NCI-H1105 treated with DMSO at 0.1 percent for 48 hours (cell line): Measurements from ENCODE around the gene TF.

ENCODE experiments used
- DNase-seq: peaks from one replicate; lab custom pipeline; 2025; lab: John Stamatoyannopoulos, UW

TF gene

GRCh38 chr3:133836497-133837158, 90.4 kb downstream of the TF start:
- no peak for DNase-seq

GRCh38 chr3:133837487-133838295, 91.5 kb downstream of the TF start:
- DNase-seq: no peak

GRCh38 chr3:133838296-133838789, 92.2 kb downstream of the TF start:
- no peak for DNase-seq

DNA sequence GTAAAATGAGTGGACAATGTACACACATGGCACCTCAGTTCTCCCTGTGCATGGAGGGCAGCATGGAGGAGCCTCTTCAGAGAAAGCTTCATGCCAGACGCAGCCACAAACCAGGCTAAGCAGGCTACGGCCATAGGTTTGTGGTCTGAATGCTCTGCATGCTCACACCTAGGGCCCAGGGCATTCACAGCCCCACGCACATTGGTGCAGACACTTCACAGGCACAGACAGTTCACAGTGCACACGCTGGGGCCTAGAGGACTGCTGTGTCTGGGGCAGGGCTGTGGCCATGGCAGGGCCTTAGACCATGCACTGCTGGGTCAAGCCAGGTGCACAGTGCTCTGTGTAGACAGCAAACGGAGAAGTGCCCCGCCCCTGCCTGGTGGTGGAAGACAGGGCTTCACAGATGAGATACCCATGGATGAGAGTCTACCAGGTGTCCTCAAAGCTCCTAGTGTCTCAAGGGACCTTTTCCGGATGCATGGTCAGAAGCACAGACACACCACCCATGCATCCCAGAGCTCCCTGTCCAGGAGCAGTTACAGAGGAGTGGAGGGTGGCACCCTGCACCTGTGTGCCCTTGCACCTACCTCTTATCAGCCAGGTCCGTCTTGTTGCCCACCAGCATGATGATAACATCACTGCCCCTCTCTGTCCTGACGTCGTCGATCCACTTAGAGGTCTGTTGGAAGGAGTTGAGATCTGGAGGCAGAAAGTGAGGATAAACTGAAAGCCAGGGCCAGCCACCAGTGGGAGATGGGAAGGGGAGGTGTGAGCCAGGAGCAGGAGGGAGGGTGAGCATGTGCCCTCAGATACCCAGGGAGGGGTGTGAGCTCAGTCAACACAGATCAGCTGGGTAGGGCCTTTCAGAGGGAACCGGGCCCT, 93.0 kb downstream of the TF start:
- DNase-seq: no peak

- DNase-seq: no peak
These were observed 94.0 kb downstream of the TF start for GRCh38 chr3:133840055-133840737.

DNA sequence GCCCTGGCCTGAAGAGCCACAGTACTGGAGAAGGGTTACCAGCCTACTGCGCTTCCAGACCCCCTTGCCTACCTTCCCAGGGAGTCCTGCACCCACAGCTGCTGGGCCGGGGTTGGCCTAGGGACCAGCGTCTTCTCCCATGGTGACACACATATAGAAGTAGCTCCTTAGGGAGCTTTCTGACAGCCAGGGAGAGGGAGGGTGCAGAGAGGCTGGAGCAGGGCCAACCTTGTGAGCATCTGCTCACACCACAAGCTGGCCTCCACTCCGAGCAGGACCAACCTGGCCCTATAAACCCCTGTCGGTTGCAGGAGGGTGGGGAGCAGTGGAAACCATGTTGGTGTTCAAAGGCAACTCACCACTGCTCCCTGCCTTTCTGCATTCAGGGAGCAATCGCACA, 94.6 kb downstream of the TF start:
- DNase-seq: no peak

DNA sequence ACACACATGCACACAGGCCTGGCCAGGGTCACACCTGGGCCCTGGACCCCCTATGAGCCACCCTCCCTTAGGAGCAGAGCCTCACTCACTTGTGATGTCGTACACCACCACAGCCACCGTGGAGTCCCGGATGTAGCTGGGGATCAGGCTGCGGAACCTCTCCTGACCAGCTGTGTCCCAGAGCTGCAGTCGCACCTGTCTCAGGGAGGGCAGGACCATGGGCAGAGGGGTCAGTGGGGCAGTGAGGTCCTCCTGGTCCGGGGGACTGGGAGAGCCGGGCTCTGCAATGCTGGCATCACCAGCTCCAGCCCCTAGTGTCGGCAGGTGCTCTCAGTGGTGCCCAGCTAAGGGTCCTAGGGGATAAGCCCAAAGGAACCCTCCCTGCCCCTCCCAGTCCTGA, 95.0 kb downstream of the TF start:
- no peak for DNase-seq

- DNase-seq: no peak
These were observed 96.0 kb downstream of the TF start for GRCh38 chr3:133842158-133842557.

- no peak for DNase-seq
These were observed 97.4 kb downstream of the TF start for GRCh38 chr3:133843634-133844033.

DNA sequence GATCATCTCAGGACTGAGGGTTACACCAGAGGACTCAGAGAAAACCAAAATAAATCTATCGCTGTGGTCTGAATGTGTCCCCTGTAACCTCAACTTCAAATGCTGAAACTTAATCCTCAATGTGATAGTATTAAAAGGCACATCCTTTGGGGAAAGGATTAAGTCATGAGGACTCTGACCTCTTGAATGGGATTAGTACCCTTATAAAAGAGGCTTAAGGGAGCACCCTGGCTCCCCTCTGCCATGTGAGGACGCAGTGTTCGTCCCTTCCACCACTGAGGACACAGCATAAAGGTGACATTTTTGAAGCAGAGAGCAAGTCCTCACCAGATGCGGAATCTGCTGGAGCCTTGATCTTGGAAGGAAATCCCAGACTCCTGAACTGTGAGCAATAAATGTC, 98.9 kb downstream of the TF start:
- DNase-seq: no peak
